OCI-LY7 (cell line): ENCODE results near the gene CRB2. TPM values are rescaled to one million over a fixed set of nuclear protein-coding genes. Genes with fewer than 3 reads are reported as not detected.

Experiments
- BruUV-seq: library from RNA; stranded (reverse); fragments of 400-500 nt; replicated peaks from 2 replicates; lab custom pipeline; 2021; lab: Mats Ljungman, UMichigan
- CTCF ChIA-PET: fragments of 300-600 bp; sonication (Branson Sonifier 250); formaldehyde crosslinking; loops from one replicate; lab custom pipeline; 2022; ENCODE audit warnings: antibody characterized with exemption; ENCODE audit not compliant: unreplicated experiment; lab: Charles Lee
- POLR2A ChIA-PET: fragments of 300-600 bp; sonication (Branson Sonifier 250); formaldehyde crosslinking; loops from one replicate; lab custom pipeline; 2022; ENCODE audit warnings: antibody characterized with exemption; lab: Charles Lee
- DNase-seq: peaks from one replicate; pipeline ENCODE4 v3.0.0-alpha.2; 2015; ENCODE audit warnings: low spot score
- H2AFZ ChIP-seq: fragments of 200-600 bp; sonication (generic), shearing (Covaris generic); 2 replicates; pipeline ENCODE4 v1.6.1; 2014; ENCODE audit warnings: mild to moderate bottlenecking, antibody characterized with exemption, low read length, moderate library complexity
- H3K27ac ChIP-seq: fragments of 200-600 bp; sonication (generic); 2 replicates; pipeline ENCODE4 v1.5.1; 2014; ENCODE audit warnings: mixed run types, low read depth, mild to moderate bottlenecking, moderate library complexity, low read length, inconsistent platforms; ENCODE audit not compliant: poor library complexity, severe bottlenecking
- H3K36me3 ChIP-seq: fragments of 200-600 bp; sonication (generic); 2 replicates; pipeline ENCODE4 v1.6.1; 2014; ENCODE audit warnings: mild to moderate bottlenecking, antibody characterized with exemption, low read length, moderate library complexity, mixed read lengths; ENCODE audit not compliant: insufficient read depth
- H3K4me1 ChIP-seq: fragments of 200-600 bp; sonication (generic); 2 replicates; pipeline ENCODE4 v1.5.1; 2014; ENCODE audit warnings: mild to moderate bottlenecking, low read length; ENCODE audit not compliant: insufficient read depth, poor library complexity, severe bottlenecking
- H3K4me2 ChIP-seq: fragments of 200-600 bp; sonication (generic); 2 replicates; pipeline ENCODE4 v1.6.1; 2014; ENCODE audit warnings: mild to moderate bottlenecking, low read length
- H3K4me3 ChIP-seq: fragments of 200-600 bp; sonication (generic); 2 replicates; pipeline ENCODE4 v1.5.1; 2014; ENCODE audit warnings: mild to moderate bottlenecking, low read depth, low read length; ENCODE audit not compliant: poor library complexity, severe bottlenecking
- H3K79me2 ChIP-seq: fragments of 200-600 bp; sonication (generic); 2 replicates; pipeline ENCODE4 v1.6.1; 2016; ENCODE audit warnings: low read depth, mild to moderate bottlenecking, low read length, moderate library complexity, mixed read lengths; ENCODE audit not compliant: insufficient read depth
- H3K9me2 ChIP-seq: fragments of 200-600 bp; sonication (generic); 2 replicates; pipeline ENCODE4 v1.6.1; 2016; ENCODE audit warnings: mild to moderate bottlenecking, low read length, mixed read lengths; ENCODE audit not compliant: insufficient read depth
- H3K9me3 ChIP-seq: fragments of 200-600 bp; sonication (generic); 2 replicates; pipeline ENCODE4 v1.6.1; 2014; ENCODE audit warnings: mild to moderate bottlenecking, mixed run types, low read length, mixed read lengths
- H4K20me1 ChIP-seq: fragments of 200-600 bp; sonication (generic); 2 replicates; pipeline ENCODE4 v1.6.1; 2014; ENCODE audit warnings: mild to moderate bottlenecking, antibody characterized with exemption, low read length, moderate library complexity, mixed read lengths; ENCODE audit not compliant: insufficient read depth
- EZH2phosphoT487 ChIP-seq: fragments of 200-600 bp; sonication (generic); IDR thresholded peaks from 2 replicates; pipeline ENCODE4 v1.6.1; 2018; ENCODE audit warnings: low read depth, borderline replicate concordance, mild to moderate bottlenecking, mixed run types, antibody characterized with exemption, low read length, moderate library complexity, mixed read lengths
- intact Hi-C: fragments of 100-400 bp; cut with micrococcal nuclease; formaldehyde crosslinking; loops from one replicate; pipeline ENCODE4 v1.10.0; 2022; ENCODE audit not compliant: unreplicated experiment
- total RNA-seq, 2 experiments: library from RNA; depleted of rRNA in 1 of 2; stranded (reverse); fragments of >200 nt in 1 of 2; shearing (Covaris generic) in 1 of 2; gene quantifications; 2 replicates each; pipeline ENCODE4 v1.2.3, GENCODE V29; 2014 to 2022
- TF ChIP-seq, protein P1 (sequence below): fragments of 200-600 bp; sonication (generic); conservative IDR thresholded peaks from 2 replicates; pipeline ENCODE4 v1.5.1; 2014; ENCODE audit warnings: mild to moderate bottlenecking, antibody characterized with exemption, low read length, moderate library complexity, mixed read lengths

Gene CRB2
- total RNA-seq, 2 experiments from 2014 or later: 1.6 to 3.4 TPM

DNA sequence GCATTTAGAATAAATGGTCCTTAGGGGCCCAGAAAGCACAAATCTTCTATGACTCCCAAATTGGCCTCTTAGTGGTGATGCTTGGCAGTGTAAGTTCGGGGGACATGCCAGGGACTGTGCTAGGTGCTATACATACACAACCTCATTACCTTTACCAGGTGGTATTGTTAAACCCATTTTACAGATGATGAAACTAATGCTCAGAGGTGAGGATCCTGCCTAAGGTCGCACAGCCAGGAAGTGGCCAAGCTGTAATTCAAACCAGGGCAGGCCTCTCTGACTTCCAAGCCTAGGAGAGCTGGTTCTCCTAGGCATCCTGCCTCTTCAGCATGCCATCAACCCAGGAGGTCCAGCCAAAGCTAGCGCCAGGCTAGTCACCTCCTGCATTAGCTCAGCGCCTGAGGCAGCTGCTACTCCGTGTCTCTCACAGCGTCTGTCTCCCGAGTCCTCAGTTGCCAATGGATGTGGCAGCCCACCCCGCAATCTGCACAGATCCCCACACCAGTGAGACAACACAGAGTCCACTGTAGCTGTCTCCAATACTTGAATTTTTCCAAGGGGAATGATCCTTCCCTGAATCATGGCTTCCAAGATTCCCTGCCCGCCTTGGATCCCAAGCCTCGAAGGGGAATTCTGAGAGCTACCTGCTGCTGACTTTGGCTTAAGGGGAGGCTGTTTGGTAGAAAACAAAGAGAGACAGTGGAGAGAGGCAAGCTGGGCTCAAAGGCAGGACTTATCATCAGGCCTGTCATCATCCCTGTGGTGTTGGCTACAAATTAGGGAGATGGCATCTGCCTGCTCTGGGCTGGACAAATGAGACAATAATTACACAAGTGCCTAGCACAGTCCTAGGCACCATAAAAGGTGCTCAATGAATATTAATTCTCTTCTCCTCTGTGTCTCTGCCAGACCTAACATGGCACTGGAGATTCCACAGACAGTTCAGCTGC, 52.6 kb downstream of the CRB2 start:
- no TSS peak for BruUV-seq
- intact Hi-C loops: no loop called here

DNA sequence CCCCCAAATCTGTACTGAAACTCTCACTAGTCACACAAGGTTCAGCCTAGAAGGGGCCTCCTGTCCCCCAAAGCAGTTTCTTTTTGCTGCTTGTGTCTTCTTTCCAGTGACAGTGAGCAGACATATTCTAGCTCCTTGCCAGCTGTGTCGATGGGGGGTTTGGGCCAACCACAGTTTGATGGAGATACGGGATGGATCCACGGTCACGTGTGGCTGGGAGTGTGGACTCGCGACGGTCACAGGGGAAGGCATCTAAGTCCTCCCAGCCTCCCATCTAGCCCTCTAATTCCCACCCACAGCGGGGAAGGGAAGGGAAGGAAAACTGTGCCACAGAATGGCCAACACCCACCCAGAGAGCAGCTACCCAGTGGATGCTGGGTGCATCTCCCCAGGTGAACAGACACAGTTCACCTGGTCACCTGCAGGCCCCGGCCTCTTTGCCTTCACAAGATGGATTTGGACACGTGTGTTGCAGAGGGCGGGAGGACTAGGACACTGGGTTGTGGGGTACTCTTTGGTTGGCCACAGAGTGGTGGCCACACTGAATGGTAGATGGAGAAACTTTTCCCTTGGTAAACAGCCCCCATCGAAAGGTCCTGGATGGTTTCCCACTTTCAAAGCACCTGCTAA, 54.4 kb downstream of the CRB2 start:
- no peaks in the 10 kb centered on the region for H3K4me1 ChIP-seq
- no peaks in the 10 kb centered on the region for H3K79me2 ChIP-seq
- H3K9me2 ChIP-seq: no peaks in the 10 kb centered on the region
- H3K9me3 ChIP-seq: no peaks in the 10 kb centered on the region
- TF ChIP-seq, protein P1, sequence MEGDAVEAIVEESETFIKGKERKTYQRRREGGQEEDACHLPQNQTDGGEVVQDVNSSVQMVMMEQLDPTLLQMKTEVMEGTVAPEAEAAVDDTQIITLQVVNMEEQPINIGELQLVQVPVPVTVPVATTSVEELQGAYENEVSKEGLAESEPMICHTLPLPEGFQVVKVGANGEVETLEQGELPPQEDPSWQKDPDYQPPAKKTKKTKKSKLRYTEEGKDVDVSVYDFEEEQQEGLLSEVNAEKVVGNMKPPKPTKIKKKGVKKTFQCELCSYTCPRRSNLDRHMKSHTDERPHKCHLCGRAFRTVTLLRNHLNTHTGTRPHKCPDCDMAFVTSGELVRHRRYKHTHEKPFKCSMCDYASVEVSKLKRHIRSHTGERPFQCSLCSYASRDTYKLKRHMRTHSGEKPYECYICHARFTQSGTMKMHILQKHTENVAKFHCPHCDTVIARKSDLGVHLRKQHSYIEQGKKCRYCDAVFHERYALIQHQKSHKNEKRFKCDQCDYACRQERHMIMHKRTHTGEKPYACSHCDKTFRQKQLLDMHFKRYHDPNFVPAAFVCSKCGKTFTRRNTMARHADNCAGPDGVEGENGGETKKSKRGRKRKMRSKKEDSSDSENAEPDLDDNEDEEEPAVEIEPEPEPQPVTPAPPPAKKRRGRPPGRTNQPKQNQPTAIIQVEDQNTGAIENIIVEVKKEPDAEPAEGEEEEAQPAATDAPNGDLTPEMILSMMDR: no peak
- no peak overlapping the region for H3K27ac ChIP-seq
- H3K4me2 ChIP-seq: no peak overlapping the region
- CTCF ChIA-PET: interaction anchor here (0.6 kb wide), 1 partner anchor 77 kb away, joined by 3 read pairs; no protein-coding TSS in a partner anchor
- H3K4me3 ChIP-seq: no peak overlapping the region
- BruUV-seq: no TSS peak
- intact Hi-C loops: no loop called here
- H2AFZ ChIP-seq: no peak overlapping the region
- H4K20me1 ChIP-seq: no peaks in the 10 kb centered on the region
- POLR2A ChIA-PET: interaction anchor here (0.6 to 0.7 kb wide), 2 partner anchors 53 to 608 kb away, joined by 3 read pairs; no protein-coding TSS in a partner anchor
- H3K36me3 ChIP-seq: no peaks in the 10 kb centered on the region
- DNase-seq: no peak

More for the DNA sequence above, 52.6 kb downstream of the CRB2 start:
- Histone ChIP-seq H3K9me3 (no peaks in the 10 kb centered on the region), H2AFZ (no peak overlapping the region), H3K27ac (no peak overlapping the region), H3K36me3 (no peaks in the 10 kb centered on the region), H3K9me2 (no peaks in the 10 kb centered on the region), H3K4me1 (no peaks in the 10 kb centered on the region), H3K4me3 (no peak overlapping the region), H4K20me1 (no peaks in the 10 kb centered on the region), H3K79me2 (no peaks in the 10 kb centered on the region), H3K4me2 (no peak overlapping the region)
- ChIA-PET CTCF (no interaction called here), POLR2A (interaction anchor here (0.6 kb wide), 1 partner anchor 753 kb away, joined by 3 read pairs; no protein-coding TSS in a partner anchor)
- TF ChIP-seq EZH2phosphoT487: no peak
- TF ChIP-seq, protein P1: no peak
- no peak for DNase-seq
